ENCODE measurements around the gene RNH1. TPM values are rescaled to one million over a fixed set of nuclear protein-coding genes. Genes with fewer than 3 reads are reported as not detected.
A peak's percentile ranks its signal among the peaks of the same experiment; 100 is the strongest.

The RNH1 gene
- total RNA-seq, 1 donor from 2014 or later, result 142 TPM

DNA sequence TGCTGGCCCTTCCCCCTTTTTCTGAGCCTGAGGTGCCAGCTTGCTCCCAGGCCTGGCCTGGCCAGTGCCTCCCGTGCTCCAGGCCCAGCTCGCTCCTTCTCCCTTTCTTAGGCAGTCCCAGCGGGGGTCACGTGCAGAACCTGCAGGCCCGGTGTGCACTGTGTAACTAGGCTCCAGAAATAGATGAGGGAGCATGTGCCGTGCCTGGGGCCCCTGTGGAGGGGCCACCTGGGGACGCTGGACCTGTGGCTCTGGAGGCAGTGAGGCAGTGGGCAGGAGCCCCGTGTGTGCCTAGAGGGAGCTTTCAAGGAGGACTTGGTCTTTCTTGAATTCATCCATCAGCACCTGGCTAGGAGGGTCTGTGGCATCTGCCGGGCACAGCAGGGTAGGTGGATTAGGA lies 45.4 kb downstream of the RNH1 start:
- intact Hi-C loops (cut with micrococcal nuclease), result no loop called here
- no peak for DNase-seq

DNA sequence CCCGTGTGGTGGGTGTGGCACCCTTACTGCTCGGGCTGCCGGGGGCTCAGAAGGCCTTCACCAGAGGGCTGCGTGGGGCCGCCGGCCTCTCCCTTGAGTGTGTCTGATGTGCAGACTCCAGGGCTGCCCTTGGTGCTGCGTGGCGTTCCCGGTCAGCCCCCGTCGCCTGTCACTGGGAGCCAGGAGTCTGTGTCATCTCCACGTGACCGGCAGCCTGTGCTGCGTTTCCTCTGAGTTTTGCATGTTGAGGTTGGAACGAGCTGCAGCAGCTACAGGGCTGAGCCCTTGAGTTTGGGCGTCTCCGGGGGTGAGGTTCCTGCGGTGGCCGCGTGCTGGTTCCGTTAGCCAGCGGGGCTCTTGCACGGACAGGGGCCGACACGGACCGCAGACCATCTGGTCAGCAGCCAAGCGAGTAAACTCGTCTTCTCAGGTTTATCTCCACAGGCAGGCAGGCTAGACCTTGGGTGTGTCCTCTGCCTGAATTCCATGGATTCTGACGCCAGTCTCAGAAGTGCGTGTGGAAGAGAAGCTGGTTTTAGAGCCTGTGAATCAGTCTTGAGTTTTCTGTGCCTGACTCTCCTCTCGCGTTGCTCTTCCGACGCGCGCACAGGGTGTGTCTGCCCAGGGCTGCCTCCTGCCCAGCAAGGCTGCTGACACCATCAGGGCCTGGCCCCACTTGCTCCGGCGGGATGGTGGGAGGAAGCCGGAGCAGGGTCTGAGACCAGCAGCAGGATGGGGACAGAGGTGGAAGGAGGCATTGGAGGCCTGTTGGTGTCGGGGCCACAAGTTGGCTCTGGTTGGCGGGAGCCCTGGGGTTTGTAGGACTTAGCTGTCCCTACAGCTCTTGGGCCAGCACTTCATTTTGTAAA lies 46.5 kb downstream of the RNH1 start:
- intact Hi-C loops (cut with micrococcal nuclease), result no loop called here
- H3K4me3 ChIP-seq, result peak overlapping the region; percentile 61

More for the DNA sequence above, 45.4 kb downstream of the RNH1 start:
- Histone ChIP-seq H3K27ac (replicated peaks) (peak overlapping the region; percentile 89), H3K27me3 (ENCODE audit: low read depth) (no peaks in the 10 kb centered on the region), H3K36me3 (peaks cover 21% of the 10 kb centered on the region), H3K4me1 (peaks cover 34% of the 10 kb centered on the region), H3K9me3 (replicated peaks) (no peaks in the 10 kb centered on the region), H3K4me3 (peak overlapping the region; percentile 61)
- TF ChIP-seq, protein P1, sequence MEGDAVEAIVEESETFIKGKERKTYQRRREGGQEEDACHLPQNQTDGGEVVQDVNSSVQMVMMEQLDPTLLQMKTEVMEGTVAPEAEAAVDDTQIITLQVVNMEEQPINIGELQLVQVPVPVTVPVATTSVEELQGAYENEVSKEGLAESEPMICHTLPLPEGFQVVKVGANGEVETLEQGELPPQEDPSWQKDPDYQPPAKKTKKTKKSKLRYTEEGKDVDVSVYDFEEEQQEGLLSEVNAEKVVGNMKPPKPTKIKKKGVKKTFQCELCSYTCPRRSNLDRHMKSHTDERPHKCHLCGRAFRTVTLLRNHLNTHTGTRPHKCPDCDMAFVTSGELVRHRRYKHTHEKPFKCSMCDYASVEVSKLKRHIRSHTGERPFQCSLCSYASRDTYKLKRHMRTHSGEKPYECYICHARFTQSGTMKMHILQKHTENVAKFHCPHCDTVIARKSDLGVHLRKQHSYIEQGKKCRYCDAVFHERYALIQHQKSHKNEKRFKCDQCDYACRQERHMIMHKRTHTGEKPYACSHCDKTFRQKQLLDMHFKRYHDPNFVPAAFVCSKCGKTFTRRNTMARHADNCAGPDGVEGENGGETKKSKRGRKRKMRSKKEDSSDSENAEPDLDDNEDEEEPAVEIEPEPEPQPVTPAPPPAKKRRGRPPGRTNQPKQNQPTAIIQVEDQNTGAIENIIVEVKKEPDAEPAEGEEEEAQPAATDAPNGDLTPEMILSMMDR (IDR thresholded peaks at IDR 0.05; ENCODE audit: borderline replicate concordance), result no peak

DNA sequence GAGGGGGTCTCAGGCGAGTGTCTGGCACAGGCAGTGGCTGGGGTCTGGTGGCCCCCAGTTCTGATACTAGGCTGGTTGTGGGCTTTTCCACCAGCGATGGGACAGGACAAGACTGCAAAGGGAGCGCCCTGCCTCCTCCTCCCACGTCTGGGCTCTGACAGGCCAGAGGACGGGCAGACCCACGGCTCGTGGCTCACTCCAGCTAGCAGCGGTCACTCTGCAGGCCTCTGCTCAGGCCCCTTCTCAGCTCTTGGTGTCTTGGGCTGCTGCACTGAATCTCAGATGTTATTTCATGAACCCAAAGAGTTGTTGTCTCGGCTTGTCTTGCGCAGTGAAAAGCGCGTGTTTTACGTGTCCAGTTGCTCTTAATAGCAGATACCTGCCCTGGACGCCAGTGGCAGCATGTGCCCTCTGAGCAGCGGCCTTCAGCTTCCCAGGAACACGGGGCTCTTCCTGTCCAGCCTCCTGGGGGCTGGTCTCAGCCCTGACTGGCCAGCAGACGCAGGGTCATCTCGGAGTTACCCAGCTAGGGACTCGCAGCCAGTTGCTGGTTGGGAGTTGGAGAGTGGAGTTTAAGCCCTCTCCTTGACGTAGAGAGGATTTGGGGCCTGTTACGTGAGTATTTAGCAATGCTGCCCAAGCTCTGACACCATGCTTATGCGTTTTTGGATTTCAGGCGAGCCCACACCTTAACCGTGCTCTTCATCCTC lies 47.4 kb downstream of the RNH1 start:
- peak; percentile 16 for DNase-seq
- Histone ChIP-seq H3K27me3 (ENCODE audit: low read depth) (no peaks in the 10 kb centered on the region), H3K9me3 (replicated peaks) (no peaks in the 10 kb centered on the region), H3K27ac (replicated peaks) (peak overlapping the region; percentile 89), H3K4me3 (peak overlapping the region; percentile 61), H3K4me1 (peaks cover 52% of the 10 kb centered on the region), H3K36me3 (peaks cover 12% of the 10 kb centered on the region)
- intact Hi-C loops (cut with micrococcal nuclease), result no loop called here
- TF ChIP-seq, protein P1 (IDR thresholded peaks at IDR 0.05; ENCODE audit: borderline replicate concordance), result no peak

More for the DNA sequence above, 46.5 kb downstream of the RNH1 start:
- no peaks in the 10 kb centered on the region for H3K9me3 ChIP-seq (replicated peaks)
- peaks cover 45% of the 10 kb centered on the region for H3K4me1 ChIP-seq
- peak overlapping the region; percentile 89 for H3K27ac ChIP-seq (replicated peaks)
- peaks cover 19% of the 10 kb centered on the region for H3K36me3 ChIP-seq
- peak; percentile 73 for DNase-seq
- TF ChIP-seq, protein P1 (IDR thresholded peaks at IDR 0.05; ENCODE audit: borderline replicate concordance), result no peak
- H3K27me3 ChIP-seq (ENCODE audit: low read depth), result no peaks in the 10 kb centered on the region

DNA sequence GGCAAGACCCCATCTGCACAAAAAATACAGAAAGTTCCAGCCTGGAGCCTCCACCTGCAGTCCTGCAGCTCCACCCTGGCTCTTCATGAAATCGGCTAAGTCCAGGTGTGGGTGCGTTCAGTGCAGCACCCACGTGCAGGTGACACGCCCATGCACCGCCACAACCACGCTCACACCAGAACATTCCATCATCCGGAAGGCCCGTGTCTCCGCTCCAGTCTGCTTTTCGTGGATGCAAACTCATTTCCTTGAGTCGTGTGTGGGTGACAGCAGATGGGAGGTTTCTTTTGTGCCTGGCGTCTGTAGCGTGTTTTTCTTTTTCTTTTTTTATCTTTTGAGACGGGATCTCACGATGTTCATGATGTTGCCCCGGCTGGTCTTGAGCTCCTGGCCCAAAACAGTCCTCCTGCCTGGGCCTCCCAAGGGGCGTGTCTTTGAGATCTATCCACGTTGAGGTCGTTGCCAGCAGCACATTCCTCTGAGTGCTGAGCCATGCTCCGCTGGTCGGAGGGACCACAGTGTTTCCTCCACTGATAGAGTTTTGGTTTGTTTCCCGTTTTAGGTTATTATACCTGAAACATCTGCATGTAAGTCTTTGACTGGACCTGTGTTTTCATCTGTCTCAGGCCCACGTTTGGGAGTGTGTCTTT lies 49.8 kb downstream of the RNH1 start:
- Histone ChIP-seq H3K36me3 (peaks cover 25% of the 10 kb centered on the region), H3K27me3 (ENCODE audit: low read depth) (no peaks in the 10 kb centered on the region), H3K27ac (replicated peaks) (no peak overlapping the region), H3K4me3 (no peak overlapping the region), H3K4me1 (peaks cover 48% of the 10 kb centered on the region), H3K9me3 (replicated peaks) (no peaks in the 10 kb centered on the region)
- DNase-seq, result no peak
- intact Hi-C loops (cut with micrococcal nuclease), result no loop called here
- TF ChIP-seq, protein P1 (IDR thresholded peaks at IDR 0.05; ENCODE audit: borderline replicate concordance), result no peak

DNA sequence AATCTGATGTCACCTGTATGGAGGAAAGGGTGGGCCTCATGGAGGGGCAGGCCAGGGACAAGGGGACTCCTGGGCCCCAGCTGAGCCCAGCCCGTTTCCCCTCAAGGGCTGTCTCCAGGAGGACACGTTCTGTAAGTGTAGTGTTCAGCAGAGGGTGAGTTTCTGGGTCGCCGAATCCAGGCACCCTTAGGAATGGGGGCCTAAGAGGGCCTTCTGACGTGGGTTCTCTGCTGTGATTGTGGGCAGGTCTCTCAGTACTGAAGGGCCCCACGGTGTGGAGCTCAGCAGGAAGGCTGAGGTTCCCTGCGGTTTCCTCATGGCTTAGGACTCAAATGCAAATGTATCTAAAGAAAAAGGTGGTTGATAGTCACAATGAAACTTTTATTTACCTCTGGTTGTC lies 50.5 kb downstream of the RNH1 start:
- Histone ChIP-seq H3K9me3 (replicated peaks) (no peaks in the 10 kb centered on the region), H3K27me3 (ENCODE audit: low read depth) (no peaks in the 10 kb centered on the region), H3K4me3 (no peak overlapping the region), H3K4me1 (peaks cover 48% of the 10 kb centered on the region), H3K36me3 (peaks cover 26% of the 10 kb centered on the region), H3K27ac (replicated peaks) (peak overlapping the region; percentile 80)
- intact Hi-C loops (cut with micrococcal nuclease), result no loop called here
- no peak for DNase-seq
- TF ChIP-seq, protein P1 (IDR thresholded peaks at IDR 0.05; ENCODE audit: borderline replicate concordance), result no peak
